ENCODE data around the gene EPC2. TPM values are rescaled to one million over a fixed set of nuclear protein-coding genes. Genes with fewer than 3 reads are reported as not detected.

Gene EPC2
- total RNA-seq, 1 experiment from 2014 or later = 20.3 TPM

- no peak for ATAC-seq
- Mint-ChIP-seq H3K27me3 (ENCODE audit: low read depth) (no peaks in the 10 kb centered on the region; the same call in 1 of the 2 replicates), H3K36me3 (peaks cover 83% of the 10 kb centered on the region), H3K4me1 (no peaks in the 10 kb centered on the region), H3K9me3 (peaks cover 70% of the 10 kb centered on the region), H3K27ac (no peak overlapping the region), H3K4me3 (no peak overlapping the region)
- TF ChIP-seq, protein P1, sequence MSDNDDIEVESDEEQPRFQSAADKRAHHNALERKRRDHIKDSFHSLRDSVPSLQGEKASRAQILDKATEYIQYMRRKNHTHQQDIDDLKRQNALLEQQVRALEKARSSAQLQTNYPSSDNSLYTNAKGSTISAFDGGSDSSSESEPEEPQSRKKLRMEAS (CRISPR knock-in tag; IDR thresholded peaks at IDR 0.05) = no peak
- TF ChIP-seq JUN (CRISPR knock-in tag; IDR thresholded peaks at IDR 0.05) (no peak), ZNF263 (CRISPR knock-in tag; IDR thresholded peaks at IDR 0.05; ENCODE audit: low read depth) (no peak)
- CTCF ChIA-PET = no interaction called here
- no peak for DNase-seq (ENCODE audit: low spot score)
- POLR2A ChIA-PET = no interaction called here
Measured at GRCh38 chr2:148704247-148704646, 59.7 kb downstream of the EPC2 start.

GRCh38 chr2:148716378-148716920 lies 71.9 kb downstream of the EPC2 start:
- Mint-ChIP-seq H3K36me3 (peaks cover 9% of the 10 kb centered on the region; the same call in 1 of the 2 replicates), H3K4me3 (no peak overlapping the region), H3K27me3 (ENCODE audit: low read depth) (no peaks in the 10 kb centered on the region), H3K27ac (no peak overlapping the region), H3K4me1 (peaks cover 42% of the 10 kb centered on the region), H3K9me3 (peaks cover 9% of the 10 kb centered on the region)
- POLR2A ChIA-PET = no interaction called here
- TF ChIP-seq TEAD1 (CRISPR knock-in tag; IDR thresholded peaks at IDR 0.05) (no peak), ZBTB21 (CRISPR knock-in tag; IDR thresholded peaks at IDR 0.05; ENCODE audit: borderline replicate concordance) (no peak), FOXP1 (CRISPR knock-in tag; IDR thresholded peaks at IDR 0.05; ENCODE audit: borderline replicate concordance) (no peak), EMX1 (CRISPR knock-in tag; IDR thresholded peaks at IDR 0.05) (no peak), GTF2I (CRISPR knock-in tag; conservative IDR thresholded peaks at IDR 0.05) (no peak), ZNF121 (CRISPR knock-in tag; IDR thresholded peaks at IDR 0.05) (no peak), OVOL2 (CRISPR knock-in tag; IDR thresholded peaks at IDR 0.05; ENCODE audit: borderline replicate concordance) (no peak), ATF1 (CRISPR knock-in tag; IDR thresholded peaks at IDR 0.05) (no peak), ETV6 (CRISPR knock-in tag; IDR thresholded peaks at IDR 0.05) (no peak)
- TF ChIP-seq, protein P2, sequence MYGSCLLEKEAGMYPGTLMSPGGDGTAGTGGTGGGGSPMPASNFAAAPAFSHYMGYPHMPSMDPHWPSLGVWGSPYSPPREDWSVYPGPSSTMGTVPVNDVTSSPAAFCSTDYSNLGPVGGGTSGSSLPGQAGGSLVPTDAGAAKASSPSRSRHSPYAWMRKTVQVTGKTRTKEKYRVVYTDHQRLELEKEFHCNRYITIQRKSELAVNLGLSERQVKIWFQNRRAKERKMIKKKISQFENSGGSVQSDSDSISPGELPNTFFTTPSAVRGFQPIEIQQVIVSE (CRISPR knock-in tag; IDR thresholded peaks at IDR 0.05; ENCODE audit: borderline replicate concordance) = no peak
- TF ChIP-seq, protein P3, sequence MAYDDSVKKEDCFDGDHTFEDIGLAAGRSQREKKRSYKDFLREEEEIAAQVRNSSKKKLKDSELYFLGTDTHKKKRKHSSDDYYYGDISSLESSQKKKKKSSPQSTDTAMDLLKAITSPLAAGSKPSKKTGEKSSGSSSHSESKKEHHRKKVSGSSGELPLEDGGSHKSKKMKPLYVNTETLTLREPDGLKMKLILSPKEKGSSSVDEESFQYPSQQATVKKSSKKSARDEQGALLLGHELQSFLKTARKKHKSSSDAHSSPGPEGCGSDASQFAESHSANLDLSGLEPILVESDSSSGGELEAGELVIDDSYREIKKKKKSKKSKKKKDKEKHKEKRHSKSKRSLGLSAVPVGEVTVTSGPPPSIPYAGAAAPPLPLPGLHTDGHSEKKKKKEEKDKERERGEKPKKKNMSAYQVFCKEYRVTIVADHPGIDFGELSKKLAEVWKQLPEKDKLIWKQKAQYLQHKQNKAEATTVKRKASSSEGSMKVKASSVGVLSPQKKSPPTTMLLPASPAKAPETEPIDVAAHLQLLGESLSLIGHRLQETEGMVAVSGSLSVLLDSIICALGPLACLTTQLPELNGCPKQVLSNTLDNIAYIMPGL (CRISPR knock-in tag; IDR thresholded peaks at IDR 0.05) = no peak
- ATAC-seq (no peak), DNase-seq (ENCODE audit: low spot score) (no peak)
- CTCF ChIA-PET = no interaction called here

- H3K27ac Mint-ChIP-seq = no peak overlapping the region
- peaks cover 57% of the 10 kb centered on the region for H3K4me1 Mint-ChIP-seq
- H3K9me3 Mint-ChIP-seq = peaks cover 9% of the 10 kb centered on the region
- no peak for TF ChIP-seq FOXP4 (CRISPR knock-in tag; IDR thresholded peaks at IDR 0.05)
- TF ChIP-seq, protein P4, sequence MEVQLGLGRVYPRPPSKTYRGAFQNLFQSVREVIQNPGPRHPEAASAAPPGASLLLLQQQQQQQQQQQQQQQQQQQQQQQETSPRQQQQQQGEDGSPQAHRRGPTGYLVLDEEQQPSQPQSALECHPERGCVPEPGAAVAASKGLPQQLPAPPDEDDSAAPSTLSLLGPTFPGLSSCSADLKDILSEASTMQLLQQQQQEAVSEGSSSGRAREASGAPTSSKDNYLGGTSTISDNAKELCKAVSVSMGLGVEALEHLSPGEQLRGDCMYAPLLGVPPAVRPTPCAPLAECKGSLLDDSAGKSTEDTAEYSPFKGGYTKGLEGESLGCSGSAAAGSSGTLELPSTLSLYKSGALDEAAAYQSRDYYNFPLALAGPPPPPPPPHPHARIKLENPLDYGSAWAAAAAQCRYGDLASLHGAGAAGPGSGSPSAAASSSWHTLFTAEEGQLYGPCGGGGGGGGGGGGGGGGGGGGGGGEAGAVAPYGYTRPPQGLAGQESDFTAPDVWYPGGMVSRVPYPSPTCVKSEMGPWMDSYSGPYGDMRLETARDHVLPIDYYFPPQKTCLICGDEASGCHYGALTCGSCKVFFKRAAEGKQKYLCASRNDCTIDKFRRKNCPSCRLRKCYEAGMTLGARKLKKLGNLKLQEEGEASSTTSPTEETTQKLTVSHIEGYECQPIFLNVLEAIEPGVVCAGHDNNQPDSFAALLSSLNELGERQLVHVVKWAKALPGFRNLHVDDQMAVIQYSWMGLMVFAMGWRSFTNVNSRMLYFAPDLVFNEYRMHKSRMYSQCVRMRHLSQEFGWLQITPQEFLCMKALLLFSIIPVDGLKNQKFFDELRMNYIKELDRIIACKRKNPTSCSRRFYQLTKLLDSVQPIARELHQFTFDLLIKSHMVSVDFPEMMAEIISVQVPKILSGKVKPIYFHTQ (CRISPR knock-in tag; IDR thresholded peaks at IDR 0.05) = no peak
- no peak for TF ChIP-seq TCF7 (CRISPR knock-in tag; IDR thresholded peaks at IDR 0.05; ENCODE audit: low read depth)
- no peak for TF ChIP-seq ERG (CRISPR knock-in tag; IDR thresholded peaks at IDR 0.05)
- no peak for TF ChIP-seq NR1H2 (CRISPR knock-in tag; IDR thresholded peaks at IDR 0.05)
- TF ChIP-seq ZNF396 (CRISPR knock-in tag; IDR thresholded peaks at IDR 0.05; ENCODE audit: borderline replicate concordance) = no peak
- TF ChIP-seq, protein P5, sequence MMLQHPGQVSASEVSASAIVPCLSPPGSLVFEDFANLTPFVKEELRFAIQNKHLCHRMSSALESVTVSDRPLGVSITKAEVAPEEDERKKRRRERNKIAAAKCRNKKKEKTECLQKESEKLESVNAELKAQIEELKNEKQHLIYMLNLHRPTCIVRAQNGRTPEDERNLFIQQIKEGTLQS (CRISPR knock-in tag; conservative IDR thresholded peaks at IDR 0.05) = no peak
- no peak for TF ChIP-seq PREB (CRISPR knock-in tag; IDR thresholded peaks at IDR 0.05; ENCODE audit: borderline replicate concordance)
- no peak for TF ChIP-seq HMGA2 (CRISPR knock-in tag; IDR thresholded peaks at IDR 0.05)
- TF ChIP-seq GTF2I (CRISPR knock-in tag; conservative IDR thresholded peaks at IDR 0.05) = no peak
- ATAC-seq (no peak), DNase-seq (ENCODE audit: low spot score) (no peak)
- H3K27me3 Mint-ChIP-seq (ENCODE audit: low read depth) = no peaks in the 10 kb centered on the region
- CTCF ChIA-PET = no interaction called here
- peaks cover 9% of the 10 kb centered on the region; the same call in 1 of the 2 replicates for H3K36me3 Mint-ChIP-seq
- POLR2A ChIA-PET = no interaction called here
- no peak overlapping the region for H3K4me3 Mint-ChIP-seq
Measured at GRCh38 chr2:148718039-148718438, 73.5 kb downstream of the EPC2 start.

Measured in WTC11 (cell line).